K562 (cell line): ENCODE data around the gene IL27RA. TPM values are rescaled to one million over a fixed set of nuclear protein-coding genes. Genes with fewer than 3 reads are reported as not detected.

ENCODE experiments used
- CBFA2T2 ChIP-seq: fragments of 450-650 bp; conservative IDR thresholded peaks from 2 replicates; pipeline ENCODE4 v1.6.1; 2017; ENCODE audit warnings: mild to moderate bottlenecking
- CBX5 ChIP-seq: IDR thresholded peaks from 2 replicates; pipeline ENCODE4 v1.6.1; 2014; ENCODE audit warnings: low read depth, borderline replicate concordance
- CEBPG ChIP-seq, 3 experiments: fragments of 200-800 bp in 1 of 3; sonication (Bioruptor generic) in 1 of 3; sonication (generic) in 1 of 3; formaldehyde crosslinking in 1 of 3; IDR thresholded peaks in 2 of 3; conservative IDR thresholded peaks in 1 of 3; 2 replicates each; pipeline versions ENCODE4 v1.6.1 to v1.8.0; 2016 to 2022; ENCODE audit warnings: missing compliant biosample characterization in 2 of 3, missing genetic modification characterization in 2 of 3, mild to moderate bottlenecking in 1 of 3, missing genetic modification reagents in 1 of 3
- CREM ChIP-seq: IDR thresholded peaks from 2 replicates; pipeline ENCODE4 v1.6.1; 2014; ENCODE audit warnings: antibody characterized with exemption, low read depth
- GTF2F1 ChIP-seq: IDR thresholded peaks from 2 replicates; pipeline ENCODE4 v1.6.1; 2011; ENCODE audit warnings: low read depth, low read length, improper control_type of control experiment
- MCM2 ChIP-seq: fragments of 450-650 bp; IDR thresholded peaks from 2 replicates; pipeline ENCODE4 v1.6.1; 2017; ENCODE audit warnings: low read depth, mild to moderate bottlenecking
- NR0B1 ChIP-seq: fragments of 450-650 bp; IDR thresholded peaks from one replicate; pipeline ENCODE4 v1.6.1; 2018; ENCODE audit warnings: mild to moderate bottlenecking, moderate library complexity; ENCODE audit not compliant: partially characterized antibody
- PCBP1 ChIP-seq: fragments of 200-400 bp; formaldehyde crosslinking; IDR thresholded peaks from 2 replicates; pipeline ENCODE4 v1.6.1; 2018; ENCODE audit warnings: mild to moderate bottlenecking, low read depth, low read length; ENCODE audit not compliant: poor library complexity, severe bottlenecking
- PKNOX1 ChIP-seq: fragments of 450-650 bp; IDR thresholded peaks from 2 replicates; pipeline ENCODE4 v1.6.1; 2016
- PYGO2 ChIP-seq: fragments of 450-650 bp; IDR thresholded peaks from 2 replicates; pipeline ENCODE4 v1.6.1; 2016; ENCODE audit warnings: mild to moderate bottlenecking, missing genetic modification characterization, moderate library complexity, missing compliant biosample characterization
- RB1 ChIP-seq: fragments of 450-650 bp; IDR thresholded peaks from 2 replicates; pipeline ENCODE4 v1.6.1; 2017; ENCODE audit warnings: low read depth, mild to moderate bottlenecking
- RCOR1 ChIP-seq, 2 experiments: IDR thresholded peaks; 2 replicates each; pipeline ENCODE4 v1.6.1; 2012; ENCODE audit warnings: low read depth in 2 of 2, low read length in 2 of 2, borderline replicate concordance in 1 of 2, improper control_type of control experiment in 1 of 2
- SMARCA5 ChIP-seq: fragments of 450-650 bp; IDR thresholded peaks from 2 replicates; pipeline ENCODE4 v1.6.1; 2016
- ZKSCAN1 ChIP-seq: fragments of 150-350 bp; IDR thresholded peaks from 2 replicates; pipeline ENCODE4 v1.6.1; 2016; ENCODE audit warnings: low read depth, low read length
- ZNF253 ChIP-seq: fragments of 250-450 bp; sonication (Bioruptor Pico); conservative IDR thresholded peaks from 2 replicates; pipeline ENCODE4 v1.6.1; 2021; ENCODE audit warnings: mild to moderate bottlenecking
- ZNF518B ChIP-seq: fragments of 250-450 bp; sonication (Bioruptor Pico); IDR thresholded peaks from 2 replicates; pipeline ENCODE4 v1.5.0; 2021; ENCODE audit warnings: mild to moderate bottlenecking, moderate library complexity
- polyA plus RNA-seq, 8 experiments: library from polyadenylated mRNA; depleted of rRNA in 4 of 8; stranded (reverse) in 5 of 8; unstranded in 3 of 8; fragments of >200 nt; fragmentation: Nextera tagmentation in 2 of 8; fragmentation: Illumina TruSeq in 1 of 8; extraction: Ambion mirVana in 2 of 8; extraction: Trizol in 1 of 8; gene quantifications; 2 replicates each; pipeline versions ENCODE4 v1.2.1 to v1.2.3, GENCODE V29; 2011 to 2014; ENCODE audit warnings: inconsistent platforms in 1 of 8, missing spikeins in 1 of 8
- total RNA-seq, 7 experiments: library from RNA; depleted of rRNA in 6 of 7; stranded (reverse); fragments of >200 nt in 6 of 7; fragmentation: Illumina TruSeq in 2 of 7; extraction: Trizol in 2 of 7; gene quantifications; 2 replicates each; pipeline versions ENCODE4 v1.2.1 to v1.2.3, GENCODE V29; 2011 to 2021; ENCODE audit warnings: low replicate concordance in 1 of 7

IL27RA gene
- total and polyA plus RNA-seq, 9 of the 15 experiments (the other 6 are each of a cell fraction or from before 2014, with no cell fraction given): 1.9 to 15.9 (median 12.0) TPM

GRCh38 chr19:14073261-14073924 lies 41.8 kb downstream of the IL27RA start (continued):
- no peak for TF ChIP-seq CBFA2T2
- TF ChIP-seq RCOR1 (IDR thresholded peaks at IDR 0.05; ENCODE audit: borderline replicate concordance in 1 of 2, low read depth in 2 of 2, low read length in 2 of 2): peak in 1 of 2 experiments; percentile 2; a peak in 1 of 4 replicates
- TF ChIP-seq CREM: peak; percentile 22; the same call in 1 of the 2 replicates
- TF ChIP-seq ZNF253 (CRISPR knock-in tag): no peak
- peak; percentile 98 for TF ChIP-seq RB1
- TF ChIP-seq PKNOX1: no peak
- TF ChIP-seq PYGO2 (tag): no peak
- TF ChIP-seq PCBP1: peak; percentile 14
- no peak for TF ChIP-seq GTF2F1
- TF ChIP-seq CEBPG (CRISPR knock-in tag; IDR thresholded peaks at IDR 0.05): no peak
- no peak; a peak in 1 of 4 replicates for TF ChIP-seq CEBPG (tag; conservative IDR thresholded peaks at IDR 0.05 in 1 of 2, IDR thresholded peaks at IDR 0.05 in 1 of 2)
- no peak for TF ChIP-seq CBX5
- TF ChIP-seq NR0B1: no peak
- no peak for TF ChIP-seq SMARCA5
- no peak for TF ChIP-seq MCM2
- no peak for TF ChIP-seq ZNF518B (CRISPR knock-in tag)
- TF ChIP-seq ZKSCAN1: no peak
